A549 (cell line): Measurements from ENCODE around the gene ATP1B4.

Experiments
- GATA3 ChIP-seq: IDR thresholded peaks from 2 replicates; pipeline ENCODE4 v1.6.1; 2012; ENCODE audit warnings: borderline replicate concordance
- KDM1A ChIP-seq: fragments of 200-600 bp; sonication (generic); IDR thresholded peaks from 2 replicates; pipeline ENCODE4 v1.6.1; 2016; ENCODE audit warnings: low read depth, mild to moderate bottlenecking
- KDM5A ChIP-seq: fragments of 200-600 bp; sonication (generic); IDR thresholded peaks from 2 replicates; pipeline ENCODE4 v1.6.1; 2016; ENCODE audit warnings: antibody characterized with exemption, mild to moderate bottlenecking
- MYC ChIP-seq: IDR thresholded peaks from 2 replicates; pipeline ENCODE4 v1.6.1; 2012; ENCODE audit warnings: mild to moderate bottlenecking, inconsistent platforms, low read length, improper control_type of control experiment, borderline replicate concordance
- PHF8 ChIP-seq: fragments of 200-600 bp; sonication (generic); IDR thresholded peaks from 2 replicates; pipeline ENCODE4 v1.6.1; 2016; ENCODE audit warnings: low read depth, mild to moderate bottlenecking, antibody characterized with exemption, moderate library complexity, borderline replicate concordance
- POLR2A ChIP-seq: IDR thresholded peaks from 2 replicates; pipeline ENCODE4 v1.6.1; 2012; ENCODE audit warnings: mild to moderate bottlenecking, low read length
- RCOR1 ChIP-seq: fragments of 150-350 bp; IDR thresholded peaks from 2 replicates; pipeline ENCODE4 v1.6.1; 2014; ENCODE audit warnings: antibody characterized with exemption, low read length, low read depth
- SMC3 ChIP-seq: fragments of >200 bp; sonication (Bioruptor Twin); formaldehyde crosslinking; IDR thresholded peaks from 3 replicates; pipeline ENCODE4 v1.6.1; 2018; ENCODE audit warnings: inconsistent platforms
- TF ChIP-seq, protein P1 (sequence below): fragments of 200-600 bp; sonication (generic); IDR thresholded peaks from 2 replicates; pipeline ENCODE4 v1.6.1; 2016; ENCODE audit warnings: antibody characterized with exemption, mild to moderate bottlenecking, moderate library complexity
- TF ChIP-seq, protein P2 (sequence below): fragments of >200 bp; sonication (Bioruptor Twin); formaldehyde crosslinking; IDR thresholded peaks from 3 replicates; pipeline ENCODE4 v1.5.1; 2016
- TF ChIP-seq, protein P3 (sequence below): fragments of 150-350 bp; IDR thresholded peaks from 2 replicates; pipeline ENCODE4 v1.6.1; 2014; ENCODE audit warnings: low read depth, mild to moderate bottlenecking, low read length
- TF ChIP-seq, protein P4 (sequence below): fragments of >200 bp; sonication (Bioruptor Twin); formaldehyde crosslinking; IDR thresholded peaks from 2 replicates; pipeline ENCODE4 v1.6.1; 2016
- TF ChIP-seq, protein P5 (sequence below): IDR thresholded peaks from 2 replicates; pipeline ENCODE4 v1.6.1; 2012

DNA sequence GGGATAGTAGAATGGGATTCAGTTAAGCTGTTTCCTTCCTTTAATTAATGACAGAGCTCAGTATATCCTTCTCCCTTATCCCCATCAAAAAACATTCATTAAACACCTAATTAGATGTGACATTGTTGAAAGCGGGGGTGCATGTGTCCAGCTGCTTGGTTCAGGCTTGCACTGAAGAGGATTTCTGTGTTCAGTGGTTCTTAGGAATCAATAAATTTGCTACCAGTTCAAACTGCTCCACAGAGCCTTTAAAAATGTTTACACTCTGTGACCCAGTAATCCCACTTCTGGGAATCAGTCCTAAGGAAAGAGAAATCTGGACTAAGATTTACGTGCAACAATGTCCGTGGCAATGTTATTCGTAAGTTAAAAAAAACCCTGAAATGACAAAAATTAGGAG, 43.5 kb upstream of the ATP1B4 start:
- no peak for TF ChIP-seq KDM5A
- TF ChIP-seq, protein P1, sequence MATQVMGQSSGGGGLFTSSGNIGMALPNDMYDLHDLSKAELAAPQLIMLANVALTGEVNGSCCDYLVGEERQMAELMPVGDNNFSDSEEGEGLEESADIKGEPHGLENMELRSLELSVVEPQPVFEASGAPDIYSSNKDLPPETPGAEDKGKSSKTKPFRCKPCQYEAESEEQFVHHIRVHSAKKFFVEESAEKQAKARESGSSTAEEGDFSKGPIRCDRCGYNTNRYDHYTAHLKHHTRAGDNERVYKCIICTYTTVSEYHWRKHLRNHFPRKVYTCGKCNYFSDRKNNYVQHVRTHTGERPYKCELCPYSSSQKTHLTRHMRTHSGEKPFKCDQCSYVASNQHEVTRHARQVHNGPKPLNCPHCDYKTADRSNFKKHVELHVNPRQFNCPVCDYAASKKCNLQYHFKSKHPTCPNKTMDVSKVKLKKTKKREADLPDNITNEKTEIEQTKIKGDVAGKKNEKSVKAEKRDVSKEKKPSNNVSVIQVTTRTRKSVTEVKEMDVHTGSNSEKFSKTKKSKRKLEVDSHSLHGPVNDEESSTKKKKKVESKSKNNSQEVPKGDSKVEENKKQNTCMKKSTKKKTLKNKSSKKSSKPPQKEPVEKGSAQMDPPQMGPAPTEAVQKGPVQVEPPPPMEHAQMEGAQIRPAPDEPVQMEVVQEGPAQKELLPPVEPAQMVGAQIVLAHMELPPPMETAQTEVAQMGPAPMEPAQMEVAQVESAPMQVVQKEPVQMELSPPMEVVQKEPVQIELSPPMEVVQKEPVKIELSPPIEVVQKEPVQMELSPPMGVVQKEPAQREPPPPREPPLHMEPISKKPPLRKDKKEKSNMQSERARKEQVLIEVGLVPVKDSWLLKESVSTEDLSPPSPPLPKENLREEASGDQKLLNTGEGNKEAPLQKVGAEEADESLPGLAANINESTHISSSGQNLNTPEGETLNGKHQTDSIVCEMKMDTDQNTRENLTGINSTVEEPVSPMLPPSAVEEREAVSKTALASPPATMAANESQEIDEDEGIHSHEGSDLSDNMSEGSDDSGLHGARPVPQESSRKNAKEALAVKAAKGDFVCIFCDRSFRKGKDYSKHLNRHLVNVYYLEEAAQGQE = no peak
- no peak for TF ChIP-seq POLR2A
- TF ChIP-seq SMC3 = no peak
- TF ChIP-seq, protein P2, sequence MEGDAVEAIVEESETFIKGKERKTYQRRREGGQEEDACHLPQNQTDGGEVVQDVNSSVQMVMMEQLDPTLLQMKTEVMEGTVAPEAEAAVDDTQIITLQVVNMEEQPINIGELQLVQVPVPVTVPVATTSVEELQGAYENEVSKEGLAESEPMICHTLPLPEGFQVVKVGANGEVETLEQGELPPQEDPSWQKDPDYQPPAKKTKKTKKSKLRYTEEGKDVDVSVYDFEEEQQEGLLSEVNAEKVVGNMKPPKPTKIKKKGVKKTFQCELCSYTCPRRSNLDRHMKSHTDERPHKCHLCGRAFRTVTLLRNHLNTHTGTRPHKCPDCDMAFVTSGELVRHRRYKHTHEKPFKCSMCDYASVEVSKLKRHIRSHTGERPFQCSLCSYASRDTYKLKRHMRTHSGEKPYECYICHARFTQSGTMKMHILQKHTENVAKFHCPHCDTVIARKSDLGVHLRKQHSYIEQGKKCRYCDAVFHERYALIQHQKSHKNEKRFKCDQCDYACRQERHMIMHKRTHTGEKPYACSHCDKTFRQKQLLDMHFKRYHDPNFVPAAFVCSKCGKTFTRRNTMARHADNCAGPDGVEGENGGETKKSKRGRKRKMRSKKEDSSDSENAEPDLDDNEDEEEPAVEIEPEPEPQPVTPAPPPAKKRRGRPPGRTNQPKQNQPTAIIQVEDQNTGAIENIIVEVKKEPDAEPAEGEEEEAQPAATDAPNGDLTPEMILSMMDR = no peak
- no peak for TF ChIP-seq RCOR1
- TF ChIP-seq KDM1A = no peak
- TF ChIP-seq, protein P3, sequence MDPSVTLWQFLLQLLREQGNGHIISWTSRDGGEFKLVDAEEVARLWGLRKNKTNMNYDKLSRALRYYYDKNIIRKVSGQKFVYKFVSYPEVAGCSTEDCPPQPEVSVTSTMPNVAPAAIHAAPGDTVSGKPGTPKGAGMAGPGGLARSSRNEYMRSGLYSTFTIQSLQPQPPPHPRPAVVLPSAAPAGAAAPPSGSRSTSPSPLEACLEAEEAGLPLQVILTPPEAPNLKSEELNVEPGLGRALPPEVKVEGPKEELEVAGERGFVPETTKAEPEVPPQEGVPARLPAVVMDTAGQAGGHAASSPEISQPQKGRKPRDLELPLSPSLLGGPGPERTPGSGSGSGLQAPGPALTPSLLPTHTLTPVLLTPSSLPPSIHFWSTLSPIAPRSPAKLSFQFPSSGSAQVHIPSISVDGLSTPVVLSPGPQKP = no peak
- TF ChIP-seq, protein P4, sequence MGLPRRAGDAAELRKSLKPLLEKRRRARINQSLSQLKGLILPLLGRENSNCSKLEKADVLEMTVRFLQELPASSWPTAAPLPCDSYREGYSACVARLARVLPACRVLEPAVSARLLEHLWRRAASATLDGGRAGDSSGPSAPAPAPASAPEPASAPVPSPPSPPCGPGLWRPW = no peak
- no peak for TF ChIP-seq MYC
- TF ChIP-seq, protein P5, sequence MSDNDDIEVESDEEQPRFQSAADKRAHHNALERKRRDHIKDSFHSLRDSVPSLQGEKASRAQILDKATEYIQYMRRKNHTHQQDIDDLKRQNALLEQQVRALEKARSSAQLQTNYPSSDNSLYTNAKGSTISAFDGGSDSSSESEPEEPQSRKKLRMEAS = no peak
- no peak for TF ChIP-seq GATA3
- TF ChIP-seq PHF8 = no peak
